ENCODE measurements around the gene PPRC1. TPM values are rescaled to one million over a fixed set of nuclear protein-coding genes. Genes with fewer than 3 reads are reported as not detected.

The PPRC1 gene
- total and polyA plus RNA-seq, 2 donors (not counting 1 experiment from before 2014, with no cell fraction given): 23.3 to 36.3 TPM

DNA sequence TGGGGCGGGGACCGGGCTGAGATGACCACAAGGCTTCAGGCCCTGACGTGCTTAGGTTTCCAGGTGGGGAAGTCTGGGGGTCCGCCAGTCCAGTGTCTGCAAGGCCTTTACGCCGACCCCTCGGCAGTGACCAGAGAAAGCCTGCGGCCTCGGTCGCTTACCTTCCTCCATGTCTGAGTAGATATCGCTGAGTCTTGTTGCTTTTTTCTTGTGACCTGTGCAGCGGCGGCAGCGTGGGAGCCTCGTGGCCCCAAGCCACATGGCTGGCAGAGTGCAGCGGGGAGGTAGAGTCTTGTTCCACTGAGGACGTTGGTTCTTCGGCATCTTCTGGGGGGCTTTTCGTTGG, 19.7 kb downstream of the PPRC1 start:
- TF ChIP-seq EZH2 (IDR thresholded peaks at IDR 0.05; ENCODE audit: borderline replicate concordance, insufficient read depth, low read depth, low read length, poor library complexity, severe bottlenecking): no peak
- TF ChIP-seq, protein P1, sequence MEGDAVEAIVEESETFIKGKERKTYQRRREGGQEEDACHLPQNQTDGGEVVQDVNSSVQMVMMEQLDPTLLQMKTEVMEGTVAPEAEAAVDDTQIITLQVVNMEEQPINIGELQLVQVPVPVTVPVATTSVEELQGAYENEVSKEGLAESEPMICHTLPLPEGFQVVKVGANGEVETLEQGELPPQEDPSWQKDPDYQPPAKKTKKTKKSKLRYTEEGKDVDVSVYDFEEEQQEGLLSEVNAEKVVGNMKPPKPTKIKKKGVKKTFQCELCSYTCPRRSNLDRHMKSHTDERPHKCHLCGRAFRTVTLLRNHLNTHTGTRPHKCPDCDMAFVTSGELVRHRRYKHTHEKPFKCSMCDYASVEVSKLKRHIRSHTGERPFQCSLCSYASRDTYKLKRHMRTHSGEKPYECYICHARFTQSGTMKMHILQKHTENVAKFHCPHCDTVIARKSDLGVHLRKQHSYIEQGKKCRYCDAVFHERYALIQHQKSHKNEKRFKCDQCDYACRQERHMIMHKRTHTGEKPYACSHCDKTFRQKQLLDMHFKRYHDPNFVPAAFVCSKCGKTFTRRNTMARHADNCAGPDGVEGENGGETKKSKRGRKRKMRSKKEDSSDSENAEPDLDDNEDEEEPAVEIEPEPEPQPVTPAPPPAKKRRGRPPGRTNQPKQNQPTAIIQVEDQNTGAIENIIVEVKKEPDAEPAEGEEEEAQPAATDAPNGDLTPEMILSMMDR (IDR thresholded peaks at IDR 0.05): no peak
- Mint-ChIP-seq H3K27me3 (no peaks in the 10 kb centered on the region), H3K27ac (peak overlapping the region; percentile 95), H3K9me3 (ENCODE audit: insufficient read depth) (no peaks in the 10 kb centered on the region), H3K4me1 (peaks cover 36% of the 10 kb centered on the region), H3K4me3 (peak overlapping the region; percentile 95)
- H3K27ac ChIP-seq (ENCODE audit: low read length in 2 of 2): peak overlapping the region; percentile 85 to 93
- peak overlapping the region; percentile 89 for H2AFZ ChIP-seq (ENCODE audit: insufficient read depth, low read depth, low read length, poor library complexity, severe bottlenecking)
- POLR2A ChIA-PET: interaction anchor here (0.6 kb wide), 3 partner anchors 30 to 101 kb away, joined by 3 to 5 read pairs (median 5); no protein-coding TSS in a partner anchor
- H3K9me3 ChIP-seq (ENCODE audit: control extremely low read depth in 1 of 3, control insufficient read depth in 2 of 3, insufficient read depth in 1 of 3, low read length in 2 of 3): peaks cover 0 to 5% (median 0%) of the 10 kb centered on the region in 3 donors
- peak overlapping the region; percentile 95 for H3K4me2 ChIP-seq (replicated peaks; ENCODE audit: low read depth, low read length, poor library complexity, severe bottlenecking)
- peaks cover 53% of the 10 kb centered on the region for H3K79me2 ChIP-seq (ENCODE audit: control insufficient read depth, insufficient read depth, low read length)
- H3K4me3 ChIP-seq (ENCODE audit: control extremely low read depth in 1 of 5, extremely low read depth in 1 of 5, insufficient read depth in 1 of 5, low read depth in 2 of 5, low read length in 4 of 5): peak overlapping the region; percentile 22 to 99 (median 96)
- CTCF ChIA-PET: interaction anchor here (0.7 to 1.4 kb wide), 5 partner anchors 17 to 271 kb away, joined by 3 to 5 read pairs (median 3); partner anchors contain the start of gene PPRC1
- H3K4me1 ChIP-seq (ENCODE audit: control insufficient read depth in 2 of 2, insufficient read depth in 2 of 2, low read length in 2 of 2): peaks cover 15 to 24% of the 10 kb centered on the region in 2 donors
- H4K20me1 ChIP-seq (ENCODE audit: control insufficient read depth, insufficient read depth, low read length, poor library complexity, severe bottlenecking): peaks cover 38% of the 10 kb centered on the region
- WGBS (ENCODE audit: insufficient coverage): under 1% methylated on average over 18 of the region's 19 CpGs
- no peaks in the 10 kb centered on the region for H3K27me3 ChIP-seq (replicated peaks in 1 of 4; ENCODE audit: control extremely low read depth in 1 of 4, control insufficient read depth in 3 of 4, insufficient read depth in 4 of 4, low read length in 3 of 4)
- peak; percentile 0 for ATAC-seq (ENCODE audit: low read depth)
- peak overlapping the region; percentile 99 for H3K9ac ChIP-seq (ENCODE audit: low read length)
- DNase-seq: no peak
- H3K36me3 ChIP-seq (replicated peaks in 1 of 2; ENCODE audit: control extremely low read depth in 1 of 2, control insufficient read depth in 1 of 2, extremely low read depth in 1 of 2, insufficient read depth in 2 of 2, low read length in 1 of 2): peaks cover 0 to 45% of the 10 kb centered on the region in 2 experiments
- intact Hi-C loops (cut with micrococcal nuclease): loop anchor here (1.0 to 5.0 kb wide), 12 partner anchors 20 to 1244 kb away; partner anchors contain the start of genes ARL3, ARMH3, ATP5MK and FBXL15

DNA sequence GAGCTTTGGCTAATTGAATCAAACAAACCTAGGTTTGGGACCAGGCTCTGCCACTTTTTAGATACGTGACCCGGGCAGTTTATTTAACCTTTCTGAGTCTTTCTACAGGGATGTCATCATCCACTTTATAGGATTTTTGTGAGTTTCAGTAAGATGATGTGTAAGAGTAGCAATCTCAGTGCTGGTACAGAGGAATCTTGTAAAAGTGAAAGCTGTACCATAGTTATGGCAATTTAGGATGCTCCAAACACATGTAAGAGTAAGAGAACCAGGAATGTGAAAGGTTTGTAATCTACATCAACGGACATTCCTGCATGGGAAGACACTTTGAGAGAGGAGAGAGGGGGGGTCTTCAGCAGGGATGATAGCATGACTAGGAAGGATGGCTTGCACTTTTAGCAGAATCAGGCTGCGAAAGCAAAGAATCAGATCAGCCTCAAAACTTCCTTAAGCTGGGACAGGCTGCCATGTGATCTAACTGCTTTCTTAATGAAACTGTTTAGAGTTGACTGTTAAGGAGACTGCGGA, 20.3 kb downstream of the PPRC1 start:
- no peak for ATAC-seq (ENCODE audit: low read depth)
- Mint-ChIP-seq H3K4me3 (peak overlapping the region; percentile 95), H3K9me3 (ENCODE audit: insufficient read depth) (no peaks in the 10 kb centered on the region), H3K27ac (peak overlapping the region; percentile 95), H3K27me3 (no peaks in the 10 kb centered on the region), H3K4me1 (peaks cover 36% of the 10 kb centered on the region)
- ChIA-PET CTCF (interaction anchor here (1.2 to 1.5 kb wide), 2 partner anchors 17 to 20 kb away, joined by 4 read pairs; partner anchors contain the start of gene PPRC1), POLR2A (interaction anchor here (0.6 to 1.4 kb wide), 2 partner anchors 31 to 102 kb away, joined by 4 to 5 read pairs; no protein-coding TSS in a partner anchor)
- peaks cover 0 to 5% (median 0%) of the 10 kb centered on the region in 3 donors for H3K9me3 ChIP-seq (ENCODE audit: control extremely low read depth in 1 of 3, control insufficient read depth in 2 of 3, insufficient read depth in 1 of 3, low read length in 2 of 3)
- H3K4me1 ChIP-seq (ENCODE audit: control insufficient read depth in 2 of 2, insufficient read depth in 2 of 2, low read length in 2 of 2): peaks cover 15 to 24% of the 10 kb centered on the region in 2 donors
- peak overlapping the region; percentile 85 to 93 for H3K27ac ChIP-seq (ENCODE audit: low read length in 2 of 2)
- H4K20me1 ChIP-seq (ENCODE audit: control insufficient read depth, insufficient read depth, low read length, poor library complexity, severe bottlenecking): peaks cover 43% of the 10 kb centered on the region
- intact Hi-C loops (cut with micrococcal nuclease): loop anchor here (2.0 to 5.0 kb wide), 3 partner anchors 268 to 1244 kb away; partner anchors contain the start of genes ARL3, ATP5MK, FBXL15 and PDCD11
- H2AFZ ChIP-seq (ENCODE audit: insufficient read depth, low read depth, low read length, poor library complexity, severe bottlenecking): peak overlapping the region; percentile 89
- peak overlapping the region; percentile 22 to 99 (median 96) for H3K4me3 ChIP-seq (ENCODE audit: control extremely low read depth in 1 of 5, extremely low read depth in 1 of 5, insufficient read depth in 1 of 5, low read depth in 2 of 5, low read length in 4 of 5)
- DNase-seq: no peak
- 23% methylated on average over 3 of the region's 5 CpGs for WGBS (ENCODE audit: insufficient coverage)
- H3K9ac ChIP-seq (ENCODE audit: low read length): peak overlapping the region; percentile 99
- peaks cover 0 to 45% of the 10 kb centered on the region in 2 experiments for H3K36me3 ChIP-seq (replicated peaks in 1 of 2; ENCODE audit: control extremely low read depth in 1 of 2, control insufficient read depth in 1 of 2, extremely low read depth in 1 of 2, insufficient read depth in 2 of 2, low read length in 1 of 2)
- H3K27me3 ChIP-seq (replicated peaks in 1 of 4; ENCODE audit: control extremely low read depth in 1 of 4, control insufficient read depth in 3 of 4, insufficient read depth in 4 of 4, low read length in 3 of 4): no peaks in the 10 kb centered on the region
- peaks cover 60% of the 10 kb centered on the region for H3K79me2 ChIP-seq (ENCODE audit: control insufficient read depth, insufficient read depth, low read length)
- peak overlapping the region; percentile 95 for H3K4me2 ChIP-seq (replicated peaks; ENCODE audit: low read depth, low read length, poor library complexity, severe bottlenecking)
- no peak for TF ChIP-seq EZH2 (IDR thresholded peaks at IDR 0.05; ENCODE audit: borderline replicate concordance, insufficient read depth, low read depth, low read length, poor library complexity, severe bottlenecking)
- TF ChIP-seq, protein P1 (IDR thresholded peaks at IDR 0.05): no peak
